H1 (cell line): ENCODE measurements around the gene MST1R. TPM values are rescaled to one million over a fixed set of nuclear protein-coding genes. Genes with fewer than 3 reads are reported as not detected.

ENCODE experiments used
- CEBPB ChIP-seq: IDR thresholded peaks from 2 replicates; pipeline ENCODE4 v1.6.1; 2012; ENCODE audit warnings: low read depth, low read length
- CHD7 ChIP-seq: fragments of 300-600 bp; sonication (generic); IDR thresholded peaks from 2 replicates; pipeline ENCODE4 v1.7.1; 2012; ENCODE audit warnings: low read length, moderate library complexity, mild to moderate bottlenecking, inconsistent platforms; ENCODE audit not compliant: insufficient replicate concordance
- E2F6 ChIP-seq: IDR thresholded peaks from 2 replicates; pipeline ENCODE4 v1.6.1; 2012; ENCODE audit warnings: inconsistent platforms
- GABPA ChIP-seq: IDR thresholded peaks from 2 replicates; pipeline ENCODE4 v1.6.1; 2011; ENCODE audit warnings: mild to moderate bottlenecking, low read length, moderate library complexity, borderline replicate concordance; ENCODE audit not compliant: insufficient read depth
- JUN ChIP-seq: IDR thresholded peaks from 2 replicates; pipeline ENCODE4 v1.6.1; 2011; ENCODE audit warnings: low read depth, mild to moderate bottlenecking, improper control_type of control experiment, low read length
- KDM1A ChIP-seq: fragments of 200-600, 300-600 bp; sonication (generic); IDR thresholded peaks from 2 replicates; pipeline ENCODE4 v1.7.1; 2016; ENCODE audit warnings: mild to moderate bottlenecking, low read length, borderline replicate concordance
- RBBP5 ChIP-seq: IDR thresholded peaks from 2 replicates; pipeline ENCODE4 v1.7.1; 2012; ENCODE audit warnings: low read depth, mild to moderate bottlenecking, inconsistent platforms, low read length, moderate library complexity, borderline replicate concordance
- SIN3A ChIP-seq, 2 experiments: IDR thresholded peaks in 1 of 2; conservative IDR thresholded peaks in 1 of 2; 2 replicates each; pipeline ENCODE4 v1.6.1; 2011 to 2012; ENCODE audit warnings: low read length in 2 of 2, improper control_type of control experiment in 1 of 2, low read depth in 1 of 2, mild to moderate bottlenecking in 1 of 2
- SUZ12 ChIP-seq: fragments of 200-600 bp; sonication (generic); IDR thresholded peaks from 2 replicates; pipeline ENCODE4 v1.6.1; 2012; ENCODE audit warnings: mild to moderate bottlenecking, inconsistent platforms, low read length, moderate library complexity, mixed read lengths
- TAF1 ChIP-seq: IDR thresholded peaks from 2 replicates; pipeline ENCODE4 v1.6.1; 2011; ENCODE audit warnings: mild to moderate bottlenecking, low read depth, low read length
- polyA plus RNA-seq, 7 experiments: library from polyadenylated mRNA; depleted of rRNA in 3 of 7; stranded (reverse) in 5 of 7; unstranded in 2 of 7; fragments of >200 nt in 5 of 7; fragments of 200-250 nt in 2 of 7; gene quantifications; 1 replicate in 5 of 7; 2 replicates in 1 of 7; 4 replicates in 1 of 7; pipeline versions ENCODE4 v1.2.1 to v1.2.3, GENCODE V29; 2011 to 2013; ENCODE audit warnings: missing spikeins in 2 of 7, mixed read lengths in 2 of 7
- total RNA-seq: library from RNA; stranded (reverse); fragmentation: NEBNext Ultra II Directional; extraction: Animal tissue kit (Norgen Biotek cat#: 25700); gene quantifications from 2 replicates; pipeline ENCODE4 v1.2.1, GENCODE V29; 2021

MST1R gene
- total and polyA plus RNA-seq, 2 of the 8 experiments (the other 6 are each of a cell fraction or from before 2014, with no cell fraction given): 4.8 to 7.6 TPM

- TF ChIP-seq CHD7: no peak
- TF ChIP-seq E2F6: peak; percentile 79
- no peak for TF ChIP-seq GABPA
- no peak for TF ChIP-seq JUN
- no peak for TF ChIP-seq CEBPB
- TF ChIP-seq KDM1A: no peak
- no peak for TF ChIP-seq SIN3A (conservative IDR thresholded peaks at IDR 0.05 in 1 of 2, IDR thresholded peaks at IDR 0.05 in 1 of 2; ENCODE audit: low read depth in 1 of 2, low read length in 2 of 2)
- TF ChIP-seq SUZ12: no peak
- peak; percentile 85; the same call in 1 of the 2 replicates for TF ChIP-seq RBBP5
- peak; percentile 43; the same call in 1 of the 2 replicates for TF ChIP-seq TAF1
Measured at GRCh38 chr3:49869525-49870126, 34.0 kb downstream of the MST1R start, which contains the start of gene CAMKV (continued).
